Nephron progenitor cell (in vitro differentiated cells): ENCODE results near the gene BLMH.

ENCODE experiments used
- DNase-seq: peaks from one replicate; pipeline ENCODE4 v3.0.0; 2021
- H3K27ac Mint-ChIP-seq: 2 replicates; pipeline ENCODE4 v1.8.0; 2021; ENCODE audit warnings: mild to moderate bottlenecking, moderate library complexity, mixed read lengths
- H3K27me3 Mint-ChIP-seq: 2 replicates; pipeline ENCODE4 v1.8.0; 2021; ENCODE audit warnings: mild to moderate bottlenecking, low read depth, mixed read lengths; ENCODE audit not compliant: poor library complexity
- H3K36me3 Mint-ChIP-seq: 2 replicates; pipeline ENCODE4 v1.8.0; 2021; ENCODE audit warnings: low read depth, mixed read lengths
- H3K4me1 Mint-ChIP-seq: 2 replicates; pipeline ENCODE4 v1.8.0; 2021; ENCODE audit warnings: mixed read lengths
- H3K4me3 Mint-ChIP-seq: 2 replicates; pipeline ENCODE4 v1.8.0; 2021; ENCODE audit warnings: mild to moderate bottlenecking, moderate library complexity, mixed read lengths
- H3K9me3 Mint-ChIP-seq: 2 replicates; pipeline ENCODE4 v1.8.0; 2021; ENCODE audit warnings: mild to moderate bottlenecking, moderate library complexity, mixed read lengths
- TF ChIP-seq, protein P1 (sequence below): fragments of 200-600 bp; sonication (generic); IDR thresholded peaks from 2 replicates; pipeline ENCODE4 v1.5.0; 2021; ENCODE audit warnings: antibody characterized with exemption

The BLMH gene

GRCh38 chr17:30236297-30236624, 55.5 kb downstream of the BLMH start:
- TF ChIP-seq, protein P1, sequence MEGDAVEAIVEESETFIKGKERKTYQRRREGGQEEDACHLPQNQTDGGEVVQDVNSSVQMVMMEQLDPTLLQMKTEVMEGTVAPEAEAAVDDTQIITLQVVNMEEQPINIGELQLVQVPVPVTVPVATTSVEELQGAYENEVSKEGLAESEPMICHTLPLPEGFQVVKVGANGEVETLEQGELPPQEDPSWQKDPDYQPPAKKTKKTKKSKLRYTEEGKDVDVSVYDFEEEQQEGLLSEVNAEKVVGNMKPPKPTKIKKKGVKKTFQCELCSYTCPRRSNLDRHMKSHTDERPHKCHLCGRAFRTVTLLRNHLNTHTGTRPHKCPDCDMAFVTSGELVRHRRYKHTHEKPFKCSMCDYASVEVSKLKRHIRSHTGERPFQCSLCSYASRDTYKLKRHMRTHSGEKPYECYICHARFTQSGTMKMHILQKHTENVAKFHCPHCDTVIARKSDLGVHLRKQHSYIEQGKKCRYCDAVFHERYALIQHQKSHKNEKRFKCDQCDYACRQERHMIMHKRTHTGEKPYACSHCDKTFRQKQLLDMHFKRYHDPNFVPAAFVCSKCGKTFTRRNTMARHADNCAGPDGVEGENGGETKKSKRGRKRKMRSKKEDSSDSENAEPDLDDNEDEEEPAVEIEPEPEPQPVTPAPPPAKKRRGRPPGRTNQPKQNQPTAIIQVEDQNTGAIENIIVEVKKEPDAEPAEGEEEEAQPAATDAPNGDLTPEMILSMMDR, result no peak
- no peak overlapping the region for H3K27ac Mint-ChIP-seq
- H3K4me3 Mint-ChIP-seq, result peak overlapping the region; percentile 82
- H3K4me1 Mint-ChIP-seq, result peaks cover 47% of the 10 kb centered on the region
- H3K27me3 Mint-ChIP-seq, result peaks cover 99% of the 10 kb centered on the region
- peaks cover 5% of the 10 kb centered on the region for H3K36me3 Mint-ChIP-seq
- peaks cover 21% of the 10 kb centered on the region for H3K9me3 Mint-ChIP-seq
- no peak for DNase-seq

GRCh38 chr17:30235386-30236296, 56.1 kb downstream of the BLMH start, which contains the start of gene SLC6A4:
Gene SLC6A4, minus strand, starts transcription at chr17:30235697. Its CDS starts 13,739 bp downstream, at chr17:30221958.
- peaks cover 18% of the 10 kb centered on the region for H3K9me3 Mint-ChIP-seq
- TF ChIP-seq, protein P1, result no peak
- H3K36me3 Mint-ChIP-seq, result peaks cover 5% of the 10 kb centered on the region
- no peak within 1 kb of the TSS for H3K27ac Mint-ChIP-seq
- peaks cover 47% of the 10 kb centered on the region for H3K4me1 Mint-ChIP-seq
- peak within 1 kb of the TSS; percentile 82 for H3K4me3 Mint-ChIP-seq
- DNase-seq, result peak; percentile 39
- H3K27me3 Mint-ChIP-seq, result peaks cover 97% of the 10 kb centered on the region

- peaks cover 97% of the 10 kb centered on the region for H3K27me3 Mint-ChIP-seq
- no peak for DNase-seq
- peak overlapping the region; percentile 77 for H3K4me3 Mint-ChIP-seq
- H3K9me3 Mint-ChIP-seq, result peaks cover 13% of the 10 kb centered on the region
- H3K4me1 Mint-ChIP-seq, result peaks cover 47% of the 10 kb centered on the region
- TF ChIP-seq, protein P1, result no peak
- H3K36me3 Mint-ChIP-seq, result peaks cover under 1% of the 10 kb centered on the region
- no peak overlapping the region for H3K27ac Mint-ChIP-seq
These were observed 56.8 kb downstream of the BLMH start for GRCh38 chr17:30234964-30235363.

- TF ChIP-seq, protein P1, result no peak
- no peak for DNase-seq
- Mint-ChIP-seq H3K9me3 (peaks cover 6% of the 10 kb centered on the region), H3K27ac (no peak overlapping the region), H3K36me3 (no peaks in the 10 kb centered on the region), H3K4me1 (peaks cover 47% of the 10 kb centered on the region), H3K4me3 (no peak overlapping the region), H3K27me3 (peaks cover 97% of the 10 kb centered on the region)
These were observed 57.4 kb downstream of the BLMH start for GRCh38 chr17:30234296-30234695.

GRCh38 chr17:30232824-30233427, 58.8 kb downstream of the BLMH start:
- no peak for DNase-seq
- no peaks in the 10 kb centered on the region for H3K36me3 Mint-ChIP-seq
- peaks cover 5% of the 10 kb centered on the region for H3K9me3 Mint-ChIP-seq
- H3K27me3 Mint-ChIP-seq, result peaks cover 97% of the 10 kb centered on the region
- H3K4me3 Mint-ChIP-seq, result peak overlapping the region; percentile 30
- TF ChIP-seq, protein P1, result no peak
- peaks cover 44% of the 10 kb centered on the region for H3K4me1 Mint-ChIP-seq
- no peak overlapping the region for H3K27ac Mint-ChIP-seq
